HepG2 (cell line): ENCODE data around the gene CMTM8. TPM values are rescaled to one million over a fixed set of nuclear protein-coding genes. Genes with fewer than 3 reads are reported as not detected.
A peak's percentile ranks its signal among the peaks of the same experiment; 100 is the strongest.

Experiments used
- AKAP8 ChIP-seq: sonication (generic); formaldehyde crosslinking; IDR thresholded peaks from 2 replicates; pipeline ENCODE4 v1.5.1; 2020; ENCODE audit warnings: mild to moderate bottlenecking, missing genetic modification reagents
- CBX2 ChIP-seq, 2 experiments: fragments of 200-600 bp in 1 of 2; sonication (generic); formaldehyde crosslinking in 1 of 2; IDR thresholded peaks; 2 replicates each; pipeline versions ENCODE4 v1.7.0 to v1.8.1; 2018 to 2022; ENCODE audit warnings: low read depth in 2 of 2, low read length in 1 of 2, mild to moderate bottlenecking in 1 of 2, missing genetic modification reagents in 1 of 2
- ELK4 ChIP-seq: sonication (generic); formaldehyde crosslinking; IDR thresholded peaks from 2 replicates; pipeline ENCODE4 v1.9.0; 2021; ENCODE audit warnings: missing genetic modification reagents, borderline replicate concordance
- ETV5 ChIP-seq: IDR thresholded peaks from 2 replicates; pipeline ENCODE4 v1.6.1; 2018; ENCODE audit warnings: missing biosample characterization, missing genetic modification reagents, inconsistent platforms, borderline replicate concordance
- HNRNPK ChIP-seq: fragments of 200-400 bp; formaldehyde crosslinking; IDR thresholded peaks from 2 replicates; pipeline ENCODE4 v1.6.1; 2018; ENCODE audit warnings: low read length, low read depth, moderate library complexity, mild to moderate bottlenecking; ENCODE audit not compliant: poor library complexity, severe bottlenecking
- KDM6A ChIP-seq: IDR thresholded peaks from 2 replicates; pipeline ENCODE4 v1.6.1; 2016; ENCODE audit warnings: low read depth
- KLF13 ChIP-seq: sonication (generic); formaldehyde crosslinking; IDR thresholded peaks from 2 replicates; pipeline ENCODE4 v1.4.0; 2020; ENCODE audit warnings: mild to moderate bottlenecking, missing genetic modification reagents
- RFX5 ChIP-seq: IDR thresholded peaks from 2 replicates; pipeline ENCODE4 v1.6.1; 2011; ENCODE audit warnings: low read depth, low read length, improper control_type of control experiment
- TBL1XR1 ChIP-seq: fragments of 150-350 bp; IDR thresholded peaks from 2 replicates; pipeline ENCODE4 v1.6.1; 2014; ENCODE audit warnings: borderline replicate concordance, low read length; ENCODE audit not compliant: partially characterized antibody
- TCF7 ChIP-seq: sonication (generic); IDR thresholded peaks from 2 replicates; pipeline ENCODE4 v1.6.1; 2016; ENCODE audit warnings: antibody characterized with exemption, low read depth
- TFDP1 ChIP-seq: IDR thresholded peaks from 2 replicates; pipeline ENCODE4 v1.6.1; 2016; ENCODE audit warnings: missing compliant biosample characterization, missing genetic modification reagents, borderline replicate concordance
- ZFP36 ChIP-seq: fragments of 150-350 bp; IDR thresholded peaks from 2 replicates; pipeline ENCODE4 v1.6.1; 2018; ENCODE audit warnings: borderline replicate concordance, low read length, low read depth; ENCODE audit not compliant: partially characterized antibody
- ZFP41 ChIP-seq: sonication (generic); formaldehyde crosslinking; IDR thresholded peaks from 2 replicates; pipeline ENCODE4 v1.4.0; 2020; ENCODE audit warnings: mild to moderate bottlenecking, missing genetic modification reagents, borderline replicate concordance
- ZNF18 ChIP-seq: sonication (generic); formaldehyde crosslinking; IDR thresholded peaks from 2 replicates; pipeline ENCODE4 v1.8.0; 2022; ENCODE audit warnings: mild to moderate bottlenecking, missing genetic modification reagents; ENCODE audit not compliant: insufficient replicate concordance
- ZNF180 ChIP-seq: sonication (generic); formaldehyde crosslinking; IDR thresholded peaks from 2 replicates; pipeline ENCODE4 v1.4.0; 2020; ENCODE audit warnings: low read depth, missing genetic modification reagents, borderline replicate concordance
- ZNF430 ChIP-seq: sonication (generic); formaldehyde crosslinking; IDR thresholded peaks from 2 replicates; pipeline ENCODE4 v1.9.0; 2021; ENCODE audit warnings: mild to moderate bottlenecking, missing genetic modification reagents
- ZNF687 ChIP-seq: sonication (generic); formaldehyde crosslinking; IDR thresholded peaks from 2 replicates; pipeline ENCODE4 v1.5.1; 2020; ENCODE audit warnings: mild to moderate bottlenecking, missing genetic modification reagents, moderate library complexity
- ZNF841 ChIP-seq: sonication (generic); formaldehyde crosslinking; IDR thresholded peaks from 2 replicates; pipeline ENCODE4 v1.8.1; 2023; ENCODE audit warnings: missing genetic modification reagents, borderline replicate concordance
- polyA plus RNA-seq, 8 experiments: library from polyadenylated mRNA; depleted of rRNA in 3 of 8; stranded (reverse) in 7 of 8; unstranded in 1 of 8; fragments of >200 nt; fragmentation: Illumina TruSeq in 4 of 8; extraction: Trizol in 4 of 8; gene quantifications; 2 replicates each; pipeline versions ENCODE4 v1.2.1 to v1.2.3, GENCODE V29; 2011 to 2016; ENCODE audit warnings: low read depth in 4 of 8, missing spikeins in 1 of 8, mixed read lengths in 1 of 8; ENCODE audit not compliant: insufficient read depth in 1 of 8
- total RNA-seq, 5 experiments: library from RNA; depleted of rRNA; stranded (reverse); fragments of >200 nt; fragmentation: Illumina TruSeq; extraction: Trizol; gene quantifications; 2 replicates each; pipeline ENCODE4 v1.2.3, GENCODE V29; 2016; ENCODE audit warnings: low read depth in 1 of 5

The CMTM8 gene
- total and polyA plus RNA-seq, 2 of the 13 experiments (the other 11 are each of a cell fraction or from before 2014, with no cell fraction given), result 8.9 to 15.8 TPM

GRCh38 chr3:32238453-32239306 lies at the start of gene CMTM8 (continued):
- TF ChIP-seq TCF7 (no peak), AKAP8 (no peak), HNRNPK (peak; percentile 83), KLF13 (no peak), ZFP41 (CRISPR knock-in tag) (no peak), ELK4 (CRISPR knock-in tag) (no peak), ZFP36 (peak; percentile 85), ZNF180 (CRISPR knock-in tag) (no peak), TBL1XR1 (no peak), KDM6A (CRISPR knock-in tag) (no peak), RFX5 (no peak), ETV5 (no peak), ZNF841 (CRISPR knock-in tag) (no peak), CBX2 (IDR thresholded peaks at IDR 0.05; ENCODE audit: low read depth, low read length) (no peak), CBX2 (CRISPR knock-in tag; IDR thresholded peaks at IDR 0.05; ENCODE audit: low read depth) (no peak), ZNF687 (CRISPR knock-in tag) (peak; percentile 54), ZNF18 (CRISPR knock-in tag) (peak; percentile 62), TFDP1 (0 out of 2 replicates have a peak, but pooled peaks have one; percentile 9), ZNF430 (CRISPR knock-in tag) (no peak; the same call in 1 of the 2 replicates)
